Vagina (tissue), 2 donors: ENCODE measurements around the gene YDJC. TPM values are rescaled to one million over a fixed set of nuclear protein-coding genes. Genes with fewer than 3 reads are reported as not detected.

Source experiments
- DNase-seq, 2 donors: peaks; one replicate each; pipeline ENCODE4 v3.0.0-alpha.2; 2017; ENCODE audit errors: extremely low spot score in 2 of 2
- H3K27ac ChIP-seq: fragments of 200-600 bp; sonication (generic); one replicate; pipeline ENCODE4 v1.5.1; 2019
- H3K27me3 ChIP-seq: fragments of 200-600 bp; sonication (generic); one replicate; pipeline ENCODE4 v1.5.1; 2019
- H3K36me3 ChIP-seq, 2 donors: fragments of 200-600 bp; sonication (generic); one replicate each; pipeline ENCODE4 v1.5.1; 2017 to 2019
- H3K4me1 ChIP-seq: fragments of 200-600 bp; sonication (generic); one replicate; pipeline ENCODE4 v1.5.1; 2019
- H3K4me3 ChIP-seq, 2 donors: fragments of 200-600 bp; sonication (generic); 1 replicate in 1 of 2; 2 replicates in 1 of 2; pipeline ENCODE4 v1.5.1; 2016 to 2019
- H3K9me3 ChIP-seq: fragments of 200-600 bp; sonication (generic); one replicate; pipeline ENCODE4 v1.5.1; 2019
- CTCF ChIP-seq, 3 experiments: fragments of 450-650 bp in 2 of 3; fragments of 200-600 bp in 1 of 3; sonication (generic) in 1 of 3; IDR thresholded peaks; one replicate each; pipeline ENCODE4 v1.5.1; 2017 to 2019; ENCODE audit warnings: antibody characterized with exemption in 3 of 3, mild to moderate bottlenecking in 2 of 3, moderate library complexity in 2 of 3
- POLR2A ChIP-seq, 2 donors: fragments of 450-650 bp; IDR thresholded peaks; one replicate each; pipeline ENCODE4 v1.6.1; 2017; ENCODE audit warnings: antibody characterized with exemption in 2 of 2, mild to moderate bottlenecking in 2 of 2, moderate library complexity in 2 of 2
- POLR2AphosphoS5 ChIP-seq, 2 donors: sonication (generic); formaldehyde crosslinking; IDR thresholded peaks; one replicate each; pipeline ENCODE4 v1.9.0; 2017; ENCODE audit warnings: antibody characterized with exemption in 2 of 2, mild to moderate bottlenecking in 2 of 2, low read depth in 1 of 2; ENCODE audit not compliant: insufficient read depth in 1 of 2
- intact Hi-C: fragments of 100-400 bp; cut with DNase I; formaldehyde crosslinking; loops from one replicate; pipeline ENCODE4 v1.15.1; 2023
- total RNA-seq: library from RNA; depleted of rRNA; stranded (reverse); fragments of >200 nt; gene quantifications from one replicate; pipeline ENCODE4 v1.2.3, GENCODE V29; 2016

Gene YDJC
- total RNA-seq, 1 donor from 2014 or later, result 22.6 TPM

DNA sequence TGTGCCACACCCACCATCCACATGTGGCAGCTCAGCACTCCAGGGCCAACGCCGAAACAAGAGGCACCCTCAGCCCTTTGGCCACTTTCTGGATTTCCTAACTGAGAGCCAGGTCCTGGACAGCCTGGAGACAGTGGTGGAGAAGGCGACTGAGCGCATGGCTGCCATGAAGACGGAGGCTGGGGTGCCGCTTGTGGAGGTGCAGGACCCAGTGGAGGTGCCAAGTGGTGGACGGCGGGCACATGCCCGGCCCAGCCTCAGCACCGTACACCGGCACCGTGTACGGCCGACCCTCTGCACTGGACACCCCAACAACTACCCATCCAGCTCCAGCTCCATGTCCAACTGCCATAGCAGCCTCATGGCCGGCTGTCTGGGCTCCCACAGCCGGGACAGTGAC is 4.3 kb upstream of the YDJC start:
- Histone ChIP-seq H3K27me3 (no peaks in the 10 kb centered on the region), H3K9me3 (no peaks in the 10 kb centered on the region), H3K36me3 (no peaks in the 10 kb centered on the region), H3K27ac (no peak overlapping the region), H3K4me3 (no peak overlapping the region), H3K4me1 (peaks cover 1% of the 10 kb centered on the region)
- no peak for DNase-seq
- intact Hi-C loops, result no loop called here
- TF ChIP-seq POLR2A (IDR thresholded peaks at IDR 0.05), result no peak
- no peak for TF ChIP-seq POLR2AphosphoS5 (IDR thresholded peaks at IDR 0.05; ENCODE audit: insufficient read depth in 1 of 2, low read depth in 1 of 2)
- no peak for TF ChIP-seq CTCF (IDR thresholded peaks at IDR 0.05)

DNA sequence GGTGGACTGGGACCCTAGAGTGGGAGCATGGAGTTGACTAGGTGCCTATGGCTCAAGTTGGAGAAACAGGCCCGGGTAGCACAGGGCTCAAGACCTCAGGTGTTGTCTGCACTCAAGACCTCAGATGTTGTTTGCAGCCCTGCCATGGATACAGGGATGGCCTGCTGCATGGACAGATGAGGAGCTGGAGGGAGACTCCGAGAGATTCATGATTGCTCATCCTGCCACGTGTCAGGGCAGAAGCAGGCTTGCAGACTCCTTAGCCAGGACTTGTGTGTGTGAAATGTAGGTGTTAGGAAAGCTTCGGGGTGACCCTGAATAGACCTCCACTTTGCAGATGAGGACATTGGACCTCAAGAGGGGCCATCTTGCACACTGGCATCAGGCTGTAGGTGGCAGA is 3.7 kb upstream of the YDJC start:
- no peaks in the 10 kb centered on the region for H3K36me3 ChIP-seq
- TF ChIP-seq POLR2A (IDR thresholded peaks at IDR 0.05) (no peak), CTCF (IDR thresholded peaks at IDR 0.05) (no peak), POLR2AphosphoS5 (IDR thresholded peaks at IDR 0.05; ENCODE audit: insufficient read depth in 1 of 2, low read depth in 1 of 2) (no peak)
- no peaks in the 10 kb centered on the region for H3K27me3 ChIP-seq
- peaks cover 7% of the 10 kb centered on the region for H3K4me1 ChIP-seq
- intact Hi-C loops, result no loop called here
- H3K4me3 ChIP-seq, result no peak overlapping the region
- no peak overlapping the region for H3K27ac ChIP-seq
- no peak for DNase-seq
- no peaks in the 10 kb centered on the region for H3K9me3 ChIP-seq

DNA sequence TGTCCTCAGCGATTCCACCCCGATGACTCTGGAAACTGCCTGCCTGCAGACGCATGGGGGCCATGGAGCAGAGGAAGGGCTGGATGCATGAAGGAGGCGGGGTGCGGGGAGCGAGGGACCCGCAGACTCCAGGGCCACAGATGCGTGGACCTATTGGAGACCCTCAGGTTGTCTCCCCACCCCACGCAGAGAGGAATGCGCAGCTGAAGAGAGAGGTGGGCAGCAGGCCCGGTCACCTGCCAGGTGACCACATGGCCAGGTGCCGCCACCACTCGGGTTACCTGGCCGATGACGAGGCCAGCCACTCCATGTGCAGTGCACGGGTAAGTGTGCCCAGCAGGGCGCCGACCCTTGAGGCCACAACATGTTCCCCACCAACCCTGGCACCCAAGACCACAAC is 3.1 kb upstream of the YDJC start:
- intact Hi-C loops, result no loop called here
- H3K4me3 ChIP-seq, result no peak overlapping the region
- peaks cover 13% of the 10 kb centered on the region for H3K4me1 ChIP-seq
- H3K9me3 ChIP-seq, result no peaks in the 10 kb centered on the region
- H3K27me3 ChIP-seq, result no peaks in the 10 kb centered on the region
- no peak overlapping the region for H3K27ac ChIP-seq
- DNase-seq, result no peak
- H3K36me3 ChIP-seq, result peaks cover 0 to 2% of the 10 kb centered on the region in 2 donors
- TF ChIP-seq CTCF (IDR thresholded peaks at IDR 0.05) (no peak), POLR2A (IDR thresholded peaks at IDR 0.05) (no peak), POLR2AphosphoS5 (IDR thresholded peaks at IDR 0.05; ENCODE audit: insufficient read depth in 1 of 2, low read depth in 1 of 2) (no peak)

- intact Hi-C loops, result no loop called here
- H3K27me3 ChIP-seq, result no peaks in the 10 kb centered on the region
- H3K36me3 ChIP-seq, result peaks cover 0 to 4% of the 10 kb centered on the region in 2 donors
- no peak within 1 kb of the TSS for H3K4me3 ChIP-seq
- H3K27ac ChIP-seq, result no peak within 1 kb of the TSS
- H3K4me1 ChIP-seq, result peaks cover 14% of the 10 kb centered on the region
- H3K9me3 ChIP-seq, result no peaks in the 10 kb centered on the region
- no peak for TF ChIP-seq POLR2A (IDR thresholded peaks at IDR 0.05)
- TF ChIP-seq POLR2AphosphoS5 (IDR thresholded peaks at IDR 0.05; ENCODE audit: insufficient read depth in 1 of 2, low read depth in 1 of 2), result no peak
- TF ChIP-seq CTCF (IDR thresholded peaks at IDR 0.05), result no peak
- no peak for DNase-seq
Observed at GRCh38 chr22:21632237-21632895, 2.5 kb upstream of the YDJC start, which contains the start of gene CCDC116. CCDC116 (plus strand) TSS chr22:21632760; CDS start chr22:21633182, 422 bp downstream.

DNA sequence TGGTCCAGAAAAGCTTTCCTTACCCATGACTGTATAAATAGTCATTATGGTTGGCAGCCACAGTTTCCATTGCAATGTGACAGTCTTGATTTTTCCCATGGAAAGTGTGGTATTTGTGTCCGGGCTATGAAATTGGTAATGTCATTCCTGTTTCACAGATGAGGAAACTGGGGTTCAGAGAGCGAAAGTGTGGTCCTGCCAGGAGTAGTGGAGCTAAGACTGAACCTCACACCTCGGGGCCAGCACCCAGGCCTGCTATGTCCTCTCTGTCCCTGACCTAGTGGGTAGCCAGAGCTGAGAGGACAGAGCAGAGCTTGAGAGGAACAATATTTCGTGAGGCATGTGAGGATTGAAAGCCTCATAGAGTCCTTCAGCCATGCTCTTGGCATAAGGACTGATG is 1.2 kb upstream of the YDJC start:
- Histone ChIP-seq H3K27me3 (no peaks in the 10 kb centered on the region), H3K27ac (no peak overlapping the region), H3K9me3 (no peaks in the 10 kb centered on the region), H3K4me1 (peaks cover 27% of the 10 kb centered on the region), H3K4me3 (no peak overlapping the region), H3K36me3 (peaks cover 0 to 4% of the 10 kb centered on the region in 2 donors)
- DNase-seq, result no peak
- no peak for TF ChIP-seq CTCF (IDR thresholded peaks at IDR 0.05)
- no peak for TF ChIP-seq POLR2A (IDR thresholded peaks at IDR 0.05)
- TF ChIP-seq POLR2AphosphoS5 (IDR thresholded peaks at IDR 0.05; ENCODE audit: insufficient read depth in 1 of 2, low read depth in 1 of 2), result no peak
- intact Hi-C loops, result no loop called here
